NT2/D1 (cell line): ENCODE data around the gene MAGI1.

Source experiments
- SUZ12 ChIP-seq: IDR thresholded peaks from 2 replicates; pipeline ENCODE4 v1.6.1; 2011; ENCODE audit not compliant: insufficient read length, insufficient read depth; ENCODE audit errors: extremely low read depth
- YY1 ChIP-seq: IDR thresholded peaks from 2 replicates; pipeline ENCODE4 v1.6.1; 2011; ENCODE audit not compliant: insufficient read length, insufficient read depth
- ZNF274 ChIP-seq: IDR thresholded peaks from 2 replicates; pipeline ENCODE4 v1.6.1; 2011; ENCODE audit warnings: mild to moderate bottlenecking, low read depth, low read length

DNA sequence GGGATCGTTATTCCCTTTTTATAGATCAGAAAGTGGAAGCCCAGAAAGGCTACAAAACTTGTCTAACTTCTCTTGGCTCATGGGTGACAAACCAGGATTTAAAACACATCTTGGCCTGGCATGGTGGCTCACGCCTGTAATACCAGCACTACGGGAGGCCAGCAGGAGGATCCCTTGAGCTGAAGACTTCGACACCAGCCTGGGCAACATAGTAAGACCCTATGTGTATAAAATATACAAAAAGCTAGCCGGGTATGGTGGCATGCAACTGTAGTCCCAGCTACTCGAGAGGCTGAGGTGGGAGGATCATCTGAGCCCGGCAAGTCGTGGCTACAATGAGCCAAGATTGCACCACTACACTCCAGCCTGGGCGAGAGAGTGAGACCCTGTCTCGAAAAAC lies 479.1 kb downstream of the MAGI1 start:
- no peak for TF ChIP-seq ZNF274
- TF ChIP-seq YY1, result no peak
- no peak for TF ChIP-seq SUZ12
